Hindlimb muscle (tissue), 1 donor: ENCODE measurements around the gene RPA3. TPM values are rescaled to one million over a fixed set of nuclear protein-coding genes. Genes with fewer than 3 reads are reported as not detected.

Experiments used
- DNase-seq: peaks from one replicate; pipeline ENCODE4 v3.0.0-alpha.2; 2013
- polyA plus RNA-seq: library from polyadenylated mRNA; unstranded; fragments of 120-200 nt; gene quantifications from one replicate; pipeline ENCODE4 v1.2.1, GENCODE V29; 2013; ENCODE audit not compliant: insufficient read length

Gene RPA3
- polyA plus RNA-seq, 1 donor: 17.7 TPM

- DNase-seq: no peak
Measured at GRCh38 chr7:7652798-7653540, 65.4 kb downstream of the RPA3 start.

GRCh38 chr7:7651479-7651878 lies 66.9 kb downstream of the RPA3 start:
- DNase-seq: no peak

- no peak for DNase-seq
Measured at GRCh38 chr7:7650682-7651206, 67.7 kb downstream of the RPA3 start.

- no peak for DNase-seq
Measured at GRCh38 chr7:7647495-7648036, 70.8 kb downstream of the RPA3 start.

GRCh38 chr7:7642081-7642480 lies 76.3 kb downstream of the RPA3 start:
- DNase-seq: no peak

- no peak for DNase-seq
Measured at GRCh38 chr7:7641129-7641663, 77.2 kb downstream of the RPA3 start.

GRCh38 chr7:7640221-7641128 lies 77.9 kb downstream of the RPA3 start, which contains the start of gene UMAD1:
Gene UMAD1, plus strand, starts transcription at chr7:7640752. Its CDS starts 32,620 bp downstream, at chr7:7673372.
- peak; percentile 99 for DNase-seq

GRCh38 chr7:7639847-7640220 lies 78.6 kb downstream of the RPA3 start:
- DNase-seq: peak; percentile 9

GRCh38 chr7:7639421-7639820 lies 79.0 kb downstream of the RPA3 start:
- DNase-seq: no peak

GRCh38 chr7:7630626-7631329 lies 87.6 kb downstream of the RPA3 start:
- DNase-seq: no peak

GRCh38 chr7:7628476-7628875 lies 89.9 kb downstream of the RPA3 start:
- no peak for DNase-seq

GRCh38 chr7:7620644-7621210 lies 97.7 kb downstream of the RPA3 start:
- DNase-seq: no peak

- no peak for DNase-seq
Measured at GRCh38 chr7:7620236-7620635, 98.2 kb downstream of the RPA3 start.

GRCh38 chr7:7618410-7618809 lies 100.0 kb downstream of the RPA3 start:
- no peak for DNase-seq

GRCh38 chr7:7617550-7617949 lies 100.9 kb downstream of the RPA3 start:
- DNase-seq: no peak

- DNase-seq: no peak
Measured at GRCh38 chr7:7614018-7614741, 104.2 kb downstream of the RPA3 start.

- no peak for DNase-seq
Measured at GRCh38 chr7:7613210-7613609, 105.2 kb downstream of the RPA3 start.

- no peak for DNase-seq
Measured at GRCh38 chr7:7612519-7612918, 105.9 kb downstream of the RPA3 start.

GRCh38 chr7:7609330-7609729 lies 109.1 kb downstream of the RPA3 start:
- DNase-seq: no peak

- DNase-seq: no peak
Measured at GRCh38 chr7:7607010-7607409, 111.4 kb downstream of the RPA3 start.

- no peak for DNase-seq
Measured at GRCh38 chr7:7596176-7596575, 122.2 kb downstream of the RPA3 start.
